GM12872 (cell line): ENCODE data around the gene COPE.

Experiments used
- TF ChIP-seq, protein P1 (sequence below): IDR thresholded peaks from 3 replicates; pipeline ENCODE4 v1.5.1; 2011; ENCODE audit warnings: low read depth, mild to moderate bottlenecking, low read length, moderate library complexity; ENCODE audit not compliant: insufficient read depth

COPE gene

DNA sequence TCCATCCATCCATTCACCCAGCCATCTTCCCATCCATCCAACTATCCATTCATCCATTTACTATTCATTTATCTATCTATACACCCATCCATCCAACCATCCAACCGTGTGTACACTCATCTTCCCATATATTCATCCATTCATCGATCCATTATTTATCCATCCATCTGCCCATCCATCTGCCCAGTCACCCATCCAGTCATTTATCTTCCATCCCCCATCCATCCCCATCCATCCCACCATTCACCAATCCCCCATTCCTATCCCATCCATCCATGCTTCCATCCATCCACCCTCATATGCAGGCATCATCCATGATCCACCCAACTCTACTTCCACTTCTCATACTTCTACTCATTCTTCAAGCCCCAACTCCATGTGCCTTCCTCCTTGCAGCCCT is 35.9 kb upstream of the COPE start:
- TF ChIP-seq, protein P1, sequence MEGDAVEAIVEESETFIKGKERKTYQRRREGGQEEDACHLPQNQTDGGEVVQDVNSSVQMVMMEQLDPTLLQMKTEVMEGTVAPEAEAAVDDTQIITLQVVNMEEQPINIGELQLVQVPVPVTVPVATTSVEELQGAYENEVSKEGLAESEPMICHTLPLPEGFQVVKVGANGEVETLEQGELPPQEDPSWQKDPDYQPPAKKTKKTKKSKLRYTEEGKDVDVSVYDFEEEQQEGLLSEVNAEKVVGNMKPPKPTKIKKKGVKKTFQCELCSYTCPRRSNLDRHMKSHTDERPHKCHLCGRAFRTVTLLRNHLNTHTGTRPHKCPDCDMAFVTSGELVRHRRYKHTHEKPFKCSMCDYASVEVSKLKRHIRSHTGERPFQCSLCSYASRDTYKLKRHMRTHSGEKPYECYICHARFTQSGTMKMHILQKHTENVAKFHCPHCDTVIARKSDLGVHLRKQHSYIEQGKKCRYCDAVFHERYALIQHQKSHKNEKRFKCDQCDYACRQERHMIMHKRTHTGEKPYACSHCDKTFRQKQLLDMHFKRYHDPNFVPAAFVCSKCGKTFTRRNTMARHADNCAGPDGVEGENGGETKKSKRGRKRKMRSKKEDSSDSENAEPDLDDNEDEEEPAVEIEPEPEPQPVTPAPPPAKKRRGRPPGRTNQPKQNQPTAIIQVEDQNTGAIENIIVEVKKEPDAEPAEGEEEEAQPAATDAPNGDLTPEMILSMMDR = no peak

DNA sequence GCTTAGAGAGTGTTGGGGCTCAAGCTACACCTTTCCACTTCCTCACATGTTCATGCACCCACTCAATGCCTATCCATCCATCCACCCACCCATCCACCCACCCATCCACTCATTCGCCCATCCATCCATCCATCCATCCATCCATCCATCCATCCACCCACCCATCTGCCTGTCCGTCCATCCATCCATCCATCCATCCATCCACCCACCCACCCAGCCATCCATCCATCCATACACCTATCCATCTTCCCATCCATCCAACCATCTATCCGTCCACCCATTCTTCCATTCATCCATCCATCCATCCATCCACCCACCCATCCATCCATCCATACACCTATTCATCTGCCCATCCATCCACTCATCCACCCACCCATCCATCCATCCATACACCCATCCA is 34.9 kb upstream of the COPE start:
- TF ChIP-seq, protein P1 = no peak

DNA sequence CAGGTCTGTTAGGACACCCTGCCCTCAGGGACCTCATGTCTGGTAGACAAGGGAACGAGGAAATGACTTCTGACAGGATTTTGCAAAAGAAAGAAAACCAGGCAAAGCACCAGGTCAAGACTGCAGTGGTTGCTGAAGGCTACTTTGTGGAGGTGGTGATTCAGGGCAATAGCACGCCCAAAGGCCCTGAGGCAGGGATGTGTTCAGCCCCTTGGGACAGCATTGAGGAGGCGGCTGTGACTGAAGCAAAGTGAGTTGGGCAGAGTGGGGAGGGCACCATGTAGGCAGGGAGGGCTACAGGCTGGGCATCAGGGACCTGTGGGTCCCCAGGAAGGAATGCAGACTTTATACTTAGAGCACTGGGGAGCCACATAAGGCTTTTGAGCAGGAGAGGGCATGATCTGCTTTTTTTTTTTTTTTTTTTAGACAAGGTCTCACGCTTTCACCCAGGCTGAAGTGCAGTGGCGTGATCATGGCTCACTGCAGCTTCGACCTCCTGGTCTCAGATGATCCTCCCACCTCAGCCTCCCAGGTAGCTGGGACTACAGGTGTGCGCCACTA is 32.6 kb upstream of the COPE start:
- TF ChIP-seq, protein P1 = no peak

DNA sequence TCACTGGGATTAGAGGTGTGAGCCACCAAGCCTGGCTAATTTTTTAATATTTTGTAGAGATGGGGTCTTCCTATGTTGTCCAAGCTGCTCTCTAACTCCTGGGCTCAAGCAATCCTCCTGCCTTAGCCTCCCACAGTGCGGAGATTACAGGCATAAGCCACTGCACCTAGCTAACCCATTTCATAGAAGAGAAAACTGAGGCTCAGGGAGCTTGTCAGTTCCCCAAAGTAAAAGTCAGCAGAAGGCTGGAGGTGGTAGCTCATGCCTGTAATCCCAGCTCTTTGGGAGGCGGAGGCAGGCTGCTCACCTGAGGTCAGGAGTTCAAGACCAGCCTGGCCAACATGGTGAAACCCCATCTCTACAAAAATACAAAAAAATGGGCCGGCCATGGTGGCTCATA is 30.7 kb upstream of the COPE start:
- TF ChIP-seq, protein P1 = no peak

DNA sequence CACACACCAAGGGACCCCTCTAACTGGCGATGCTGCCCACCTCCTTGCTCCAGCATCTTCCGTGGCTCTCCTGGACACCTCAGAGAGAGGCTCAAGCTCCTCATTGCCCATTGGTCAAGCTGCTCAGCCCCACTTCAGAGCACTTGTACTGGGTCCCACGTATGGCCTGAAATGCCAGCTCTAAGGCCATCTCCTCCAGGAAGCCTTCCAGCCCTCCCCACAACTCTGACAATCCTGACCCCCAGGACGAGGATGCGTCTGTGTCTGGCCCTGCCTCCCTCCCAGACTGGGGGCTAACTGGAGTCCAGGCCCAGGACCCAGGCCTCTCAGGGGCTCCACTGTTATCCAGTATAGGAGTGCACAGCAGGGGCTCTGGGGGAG is 29.8 kb upstream of the COPE start:
- TF ChIP-seq, protein P1 = no peak

DNA sequence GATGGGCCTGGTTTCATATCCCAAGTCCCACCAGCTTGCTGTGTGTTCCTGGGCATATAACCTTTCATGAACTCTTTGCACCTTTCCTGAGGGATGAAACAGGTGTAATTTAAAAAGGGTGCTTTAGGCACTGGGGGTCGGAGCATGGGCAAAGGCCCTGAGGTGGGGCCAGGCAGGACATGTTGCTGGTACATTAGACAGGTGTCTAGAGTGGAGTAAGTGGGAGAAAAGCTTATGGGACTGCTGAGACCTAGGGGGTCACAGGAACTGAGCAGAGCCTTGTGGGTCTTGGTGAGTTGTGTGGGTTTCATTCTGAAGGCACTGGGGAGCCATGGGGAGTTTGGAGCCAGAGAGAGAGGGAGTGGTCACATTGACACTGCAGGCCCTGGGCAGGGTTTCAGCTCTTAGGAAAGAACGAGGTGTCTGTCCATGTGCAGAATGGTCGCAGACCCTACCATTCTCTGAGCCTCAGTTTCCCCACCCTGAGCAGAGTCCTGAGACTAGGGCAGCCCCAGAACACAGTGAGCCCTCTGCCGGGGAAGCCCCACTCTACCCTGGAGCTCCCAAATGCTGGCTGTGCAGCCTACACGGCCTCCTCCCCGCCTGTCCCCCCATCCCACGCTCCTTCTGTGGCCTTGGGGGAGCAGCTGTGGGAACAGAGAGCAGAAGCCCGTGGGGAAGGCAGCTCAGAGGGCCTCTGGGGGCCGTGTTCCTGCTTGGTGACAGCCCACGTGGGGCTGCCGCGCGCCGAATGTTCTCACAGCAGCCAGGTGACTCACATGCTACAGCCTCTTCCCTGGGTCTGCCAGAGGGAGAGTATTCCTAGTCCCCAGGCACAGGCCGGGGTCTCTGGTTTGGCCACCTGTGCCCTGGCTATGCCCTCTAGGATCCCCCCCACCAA is 29.1 kb upstream of the COPE start:
- TF ChIP-seq, protein P1 = no peak

DNA sequence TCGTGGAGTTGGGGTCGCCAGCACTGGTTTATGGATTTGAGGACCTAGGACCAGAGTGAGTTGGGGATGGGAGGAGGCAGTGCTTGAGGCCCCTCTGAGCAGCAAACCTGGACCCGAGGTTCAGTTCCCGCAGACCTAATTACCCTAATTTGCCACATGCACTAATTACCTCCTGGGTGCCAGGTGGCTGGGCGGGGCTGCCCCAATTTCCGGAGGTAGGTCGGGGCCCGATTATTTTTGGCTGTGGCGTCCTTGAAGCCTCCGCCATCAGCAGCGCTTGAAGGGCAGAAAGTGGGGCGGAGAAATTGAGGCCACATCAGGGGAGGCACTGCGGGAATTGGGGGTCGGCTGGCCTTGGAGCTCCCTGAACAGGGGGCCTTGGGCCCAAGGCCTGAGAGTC is 27.7 kb upstream of the COPE start:
- TF ChIP-seq, protein P1 = no peak
